H9 (cell line): ENCODE measurements around the gene SLC25A20. TPM values are rescaled to one million over a fixed set of nuclear protein-coding genes. Genes with fewer than 3 reads are reported as not detected.

Experiments
- DNase-seq: peaks from one replicate; pipeline ENCODE4 v3.0.0-alpha.2; 2017
- H2AFZ ChIP-seq: one replicate; pipeline ENCODE4 v1.6.1; 2013; ENCODE audit warnings: mild to moderate bottlenecking, low read length, control low read depth, moderate library complexity
- H2AK5ac ChIP-seq: 2 replicates; pipeline ENCODE4 v1.6.1; 2013; ENCODE audit warnings: low read length, control low read depth, mixed read lengths; ENCODE audit not compliant: insufficient read length
- H2BK120ac ChIP-seq: one replicate; pipeline ENCODE4 v1.6.1; 2013; ENCODE audit warnings: low read depth, mild to moderate bottlenecking, low read length, control low read depth, inconsistent platforms; ENCODE audit not compliant: poor library complexity, severe bottlenecking
- H2BK12ac ChIP-seq: 2 replicates; pipeline ENCODE4 v1.6.1; 2013; ENCODE audit warnings: low read length, control low read depth, mixed read lengths, low read depth; ENCODE audit not compliant: insufficient read length
- H2BK15ac ChIP-seq: 2 replicates; pipeline ENCODE4 v1.6.1; 2013; ENCODE audit warnings: low read depth, low read length, control low read depth
- H2BK20ac ChIP-seq: one replicate; pipeline ENCODE4 v1.6.1; 2013; ENCODE audit warnings: low read depth, mild to moderate bottlenecking, low read length, control low read depth, inconsistent platforms; ENCODE audit not compliant: poor library complexity, severe bottlenecking
- H2BK5ac ChIP-seq: 2 replicates; pipeline ENCODE4 v1.6.1; 2013; ENCODE audit warnings: low read length, control low read depth, mixed read lengths; ENCODE audit not compliant: insufficient read length
- H3K14ac ChIP-seq: 2 replicates; pipeline ENCODE4 v1.6.1; 2013; ENCODE audit warnings: low read length, control low read depth; ENCODE audit not compliant: insufficient read depth
- H3K18ac ChIP-seq: 2 replicates; pipeline ENCODE4 v1.6.1; 2013; ENCODE audit warnings: low read depth, mild to moderate bottlenecking, mixed read lengths, low read length, control low read depth; ENCODE audit not compliant: insufficient read length
- H3K23ac ChIP-seq: 2 replicates; pipeline ENCODE4 v1.6.1; 2013; ENCODE audit warnings: low read length, control low read depth, mixed read lengths, low read depth; ENCODE audit not compliant: insufficient read length
- H3K23me2 ChIP-seq: 2 replicates; pipeline ENCODE4 v1.6.1; 2013; ENCODE audit warnings: low read depth, mild to moderate bottlenecking, mixed read lengths, low read length, control low read depth; ENCODE audit not compliant: insufficient read length, poor library complexity, severe bottlenecking
- H3K27ac ChIP-seq: 2 replicates; pipeline ENCODE4 v1.5.1; 2013; ENCODE audit warnings: low read length, control low read depth, mixed read lengths, low read depth; ENCODE audit not compliant: insufficient read length
- H3K27me3 ChIP-seq: 2 replicates; pipeline ENCODE4 v1.6.1; 2013; ENCODE audit warnings: low read length, control low read depth, inconsistent platforms; ENCODE audit not compliant: insufficient read depth
- H3K4ac ChIP-seq: 2 replicates; pipeline ENCODE4 v1.6.1; 2013; ENCODE audit warnings: low read depth, mild to moderate bottlenecking, control low read depth, inconsistent platforms, low read length, moderate library complexity
- H3K4me1 ChIP-seq: 2 replicates; pipeline ENCODE4 v1.6.1; 2013; ENCODE audit warnings: low read length, control low read depth, inconsistent platforms; ENCODE audit not compliant: insufficient read depth
- H3K4me2 ChIP-seq: 2 replicates; pipeline ENCODE4 v1.6.1; 2013; ENCODE audit warnings: low read length, control low read depth, mixed read lengths; ENCODE audit not compliant: insufficient read length, insufficient read depth
- H3K56ac ChIP-seq: 2 replicates; pipeline ENCODE4 v1.6.1; 2013; ENCODE audit warnings: low read depth, mild to moderate bottlenecking, mixed read lengths, low read length, control low read depth; ENCODE audit not compliant: insufficient read length
- H3K79me1 ChIP-seq: 2 replicates; pipeline ENCODE4 v1.6.1; 2013; ENCODE audit warnings: low read depth, mild to moderate bottlenecking, moderate library complexity, low read length, control low read depth, inconsistent platforms; ENCODE audit not compliant: insufficient read depth, poor library complexity, severe bottlenecking
- H3K79me2 ChIP-seq: 2 replicates; pipeline ENCODE4 v1.6.1; 2013; ENCODE audit warnings: low read length, control low read depth, inconsistent platforms; ENCODE audit not compliant: insufficient read depth
- H3K9ac ChIP-seq: 2 replicates; pipeline ENCODE4 v1.6.1; 2013; ENCODE audit warnings: low read length, control low read depth, mixed read lengths; ENCODE audit not compliant: insufficient read length; ENCODE audit errors: extremely low read depth
- H3K9me3 ChIP-seq: one replicate; pipeline ENCODE4 v1.6.1; 2013; ENCODE audit warnings: low read depth, low read length, inconsistent platforms; ENCODE audit not compliant: control insufficient read depth
- H3T11ph ChIP-seq: one replicate; pipeline ENCODE4 v1.6.1; 2013; ENCODE audit warnings: mild to moderate bottlenecking, low read length, control low read depth, inconsistent platforms
- H4K20me1 ChIP-seq: one replicate; pipeline ENCODE4 v1.6.1; 2013; ENCODE audit not compliant: control insufficient read depth, insufficient read length, insufficient read depth
- H4K5ac ChIP-seq: 2 replicates; pipeline ENCODE4 v1.6.1; 2013; ENCODE audit warnings: low read depth, mild to moderate bottlenecking, mixed read lengths, low read length, control low read depth; ENCODE audit not compliant: insufficient read length
- H4K8ac ChIP-seq: replicated peaks from 2 replicates; pipeline ENCODE4 v1.6.1; 2013; ENCODE audit warnings: low read length, control low read depth, mixed read lengths, low read depth; ENCODE audit not compliant: insufficient read length
- H4K91ac ChIP-seq: 2 replicates; pipeline ENCODE4 v1.6.1; 2013; ENCODE audit warnings: low read depth, mild to moderate bottlenecking, moderate library complexity, mixed read lengths, low read length, control low read depth; ENCODE audit not compliant: insufficient read length
- H3K27ac Mint-ChIP-seq, 3 experiments: 2 replicates in 2 of 3; 3 replicates in 1 of 3; pipeline ENCODE4 v1.8.0; 2020 to 2021; ENCODE audit warnings: mixed read lengths in 3 of 3, mild to moderate bottlenecking in 1 of 3, moderate library complexity in 1 of 3
- H3K27me3 Mint-ChIP-seq: 2 replicates; pipeline ENCODE4 v1.8.0; 2021; ENCODE audit warnings: low read depth, mild to moderate bottlenecking, moderate library complexity, mixed read lengths
- H3K36me3 Mint-ChIP-seq, 3 experiments: 2 replicates in 2 of 3; 3 replicates in 1 of 3; pipeline ENCODE4 v1.8.0; 2020 to 2021; ENCODE audit warnings: low read depth in 3 of 3, mixed read lengths in 3 of 3; ENCODE audit not compliant: insufficient read depth in 1 of 3
- H3K4me1 Mint-ChIP-seq, 2 experiments: 2 replicates each; pipeline ENCODE4 v1.8.0; 2020; ENCODE audit warnings: mixed read lengths in 2 of 2
- H3K4me3 Mint-ChIP-seq, 2 experiments: 2 replicates in 1 of 2; 3 replicates in 1 of 2; pipeline ENCODE4 v1.8.0; 2020 to 2021; ENCODE audit warnings: mild to moderate bottlenecking in 2 of 2, mixed read lengths in 2 of 2, moderate library complexity in 1 of 2
- H3K9me3 Mint-ChIP-seq, 2 experiments: 2 replicates in 1 of 2; 3 replicates in 1 of 2; pipeline ENCODE4 v1.8.0; 2020; ENCODE audit warnings: mild to moderate bottlenecking in 2 of 2, mixed read lengths in 2 of 2, moderate library complexity in 1 of 2
- WGBS: extraction: QIAGEN DNeasy Blood & Tissue Kit; methylation state at CpG from one replicate; pipeline ENCODE4 v1.1.7; 2013; ENCODE audit warnings: missing lambda C conversion rate, low lambda C conversion rate, mixed read lengths; ENCODE audit not compliant: insufficient read length; ENCODE audit errors: extremely low coverage; 5-methylcytosine and 5-hydroxymethylcytosine counted together
- total RNA-seq: library from RNA; stranded (reverse); gene quantifications from 2 replicates; pipeline ENCODE4 v1.2.1, GENCODE V29; 2021
- TF ChIP-seq, protein P1 (sequence below): fragments of 200-600 bp; sonication (generic); conservative IDR thresholded peaks from 3 replicates; pipeline ENCODE4 v1.8.0; 2021; ENCODE audit warnings: antibody characterized with exemption, mild to moderate bottlenecking

The SLC25A20 gene
- total RNA-seq, 1 experiment from 2014 or later: 7.4 TPM

DNA sequence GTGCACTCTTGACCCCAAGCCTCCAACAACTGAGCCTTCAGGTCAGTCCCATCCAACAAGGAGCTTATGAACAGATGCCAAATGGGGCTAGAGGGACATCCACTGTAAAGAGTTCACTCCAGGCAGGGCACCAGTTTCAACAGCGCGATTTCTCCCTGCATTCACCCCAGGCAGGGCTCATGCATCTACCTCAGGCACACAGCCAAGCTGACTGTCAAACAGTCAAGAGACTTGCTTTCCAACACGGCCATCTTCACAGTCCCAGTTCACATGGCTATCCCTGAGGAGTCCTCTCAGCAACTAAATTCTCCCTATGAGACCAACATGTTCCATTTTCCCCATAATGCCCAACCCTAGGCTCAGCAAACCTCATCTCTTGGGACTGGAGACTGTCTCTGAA lies 17.7 kb downstream of the SLC25A20 start:
- no peak overlapping the region for H3K27ac ChIP-seq
- H2AFZ ChIP-seq: no peak overlapping the region
- H4K91ac ChIP-seq: no peak overlapping the region
- no peaks in the 10 kb centered on the region for H3K79me1 ChIP-seq
- H3K27me3 ChIP-seq: no peaks in the 10 kb centered on the region
- H3K79me2 ChIP-seq: no peaks in the 10 kb centered on the region
- H4K20me1 ChIP-seq: no peaks in the 10 kb centered on the region
- Mint-ChIP-seq H3K4me3 (no peak overlapping the region), H3K9me3 (no peaks in the 10 kb centered on the region), H3K27me3 (no peaks in the 10 kb centered on the region; the same call in 1 of the 2 replicates), H3K4me1 (no peaks in the 10 kb centered on the region), H3K36me3 (0 out of 7 replicates have a peak, but pooled peaks cover 0 to 2% (median 0%) of the 10 kb centered on the region in 3 experiments), H3K27ac (no peak overlapping the region; a peak in 1 of 7 replicates)
- H2BK12ac ChIP-seq: no peak overlapping the region
- no peak overlapping the region for H2AK5ac ChIP-seq
- H2BK15ac ChIP-seq: no peak overlapping the region
- no peak overlapping the region for H3K14ac ChIP-seq
- H2BK5ac ChIP-seq: no peak overlapping the region
- H3K4ac ChIP-seq: no peak overlapping the region
- H3K9ac ChIP-seq: no peak overlapping the region
- no peak for DNase-seq
- no peaks in the 10 kb centered on the region for H3K23me2 ChIP-seq
- no peak overlapping the region for H4K5ac ChIP-seq
- no peak overlapping the region for H2BK120ac ChIP-seq
- H3K4me2 ChIP-seq: no peak overlapping the region
- no peaks in the 10 kb centered on the region for H3K4me1 ChIP-seq
- H2BK20ac ChIP-seq: no peak overlapping the region
- no peak overlapping the region for H3T11ph ChIP-seq
- no peak overlapping the region for H3K23ac ChIP-seq
- TF ChIP-seq, protein P1, sequence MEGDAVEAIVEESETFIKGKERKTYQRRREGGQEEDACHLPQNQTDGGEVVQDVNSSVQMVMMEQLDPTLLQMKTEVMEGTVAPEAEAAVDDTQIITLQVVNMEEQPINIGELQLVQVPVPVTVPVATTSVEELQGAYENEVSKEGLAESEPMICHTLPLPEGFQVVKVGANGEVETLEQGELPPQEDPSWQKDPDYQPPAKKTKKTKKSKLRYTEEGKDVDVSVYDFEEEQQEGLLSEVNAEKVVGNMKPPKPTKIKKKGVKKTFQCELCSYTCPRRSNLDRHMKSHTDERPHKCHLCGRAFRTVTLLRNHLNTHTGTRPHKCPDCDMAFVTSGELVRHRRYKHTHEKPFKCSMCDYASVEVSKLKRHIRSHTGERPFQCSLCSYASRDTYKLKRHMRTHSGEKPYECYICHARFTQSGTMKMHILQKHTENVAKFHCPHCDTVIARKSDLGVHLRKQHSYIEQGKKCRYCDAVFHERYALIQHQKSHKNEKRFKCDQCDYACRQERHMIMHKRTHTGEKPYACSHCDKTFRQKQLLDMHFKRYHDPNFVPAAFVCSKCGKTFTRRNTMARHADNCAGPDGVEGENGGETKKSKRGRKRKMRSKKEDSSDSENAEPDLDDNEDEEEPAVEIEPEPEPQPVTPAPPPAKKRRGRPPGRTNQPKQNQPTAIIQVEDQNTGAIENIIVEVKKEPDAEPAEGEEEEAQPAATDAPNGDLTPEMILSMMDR: no peak
- no CpG with 5 or more reads among the region's 3 CpGs for WGBS
- no peak overlapping the region for H3K18ac ChIP-seq
- H4K8ac ChIP-seq: no peak overlapping the region
- H3K56ac ChIP-seq: no peak overlapping the region
- no peaks in the 10 kb centered on the region for H3K9me3 ChIP-seq
